ENCODE data around the gene TRIM66.

The TRIM66 gene

DNA sequence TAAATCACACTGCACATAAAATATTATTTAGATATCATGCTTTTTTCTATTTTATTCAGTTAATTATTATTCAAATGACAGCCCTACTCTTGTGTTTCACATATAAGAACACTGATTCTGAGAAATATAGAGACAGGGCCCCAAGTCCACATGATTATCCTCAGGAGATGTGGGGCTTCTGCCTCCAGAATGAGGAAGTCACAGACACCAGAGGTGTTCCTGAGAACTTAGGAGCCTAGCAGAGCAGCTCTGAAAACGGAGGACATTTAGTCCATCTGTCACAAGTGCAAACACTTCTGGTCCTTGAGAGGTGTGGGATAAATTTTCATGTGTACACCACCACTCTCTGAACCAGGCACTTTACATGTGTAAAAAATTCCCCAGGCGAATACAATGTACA, 26.2 kb downstream of the TRIM66 start:
- no peak for DNase-seq
- H3K36me3 ChIP-seq: no peaks in the 10 kb centered on the region
- TF ChIP-seq, protein P1, sequence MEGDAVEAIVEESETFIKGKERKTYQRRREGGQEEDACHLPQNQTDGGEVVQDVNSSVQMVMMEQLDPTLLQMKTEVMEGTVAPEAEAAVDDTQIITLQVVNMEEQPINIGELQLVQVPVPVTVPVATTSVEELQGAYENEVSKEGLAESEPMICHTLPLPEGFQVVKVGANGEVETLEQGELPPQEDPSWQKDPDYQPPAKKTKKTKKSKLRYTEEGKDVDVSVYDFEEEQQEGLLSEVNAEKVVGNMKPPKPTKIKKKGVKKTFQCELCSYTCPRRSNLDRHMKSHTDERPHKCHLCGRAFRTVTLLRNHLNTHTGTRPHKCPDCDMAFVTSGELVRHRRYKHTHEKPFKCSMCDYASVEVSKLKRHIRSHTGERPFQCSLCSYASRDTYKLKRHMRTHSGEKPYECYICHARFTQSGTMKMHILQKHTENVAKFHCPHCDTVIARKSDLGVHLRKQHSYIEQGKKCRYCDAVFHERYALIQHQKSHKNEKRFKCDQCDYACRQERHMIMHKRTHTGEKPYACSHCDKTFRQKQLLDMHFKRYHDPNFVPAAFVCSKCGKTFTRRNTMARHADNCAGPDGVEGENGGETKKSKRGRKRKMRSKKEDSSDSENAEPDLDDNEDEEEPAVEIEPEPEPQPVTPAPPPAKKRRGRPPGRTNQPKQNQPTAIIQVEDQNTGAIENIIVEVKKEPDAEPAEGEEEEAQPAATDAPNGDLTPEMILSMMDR (IDR thresholded peaks at IDR 0.05; ENCODE audit: low read depth, low read length): no peak
- no peak overlapping the region for H3K27ac ChIP-seq
- no peak overlapping the region for H3K4me3 ChIP-seq (ENCODE audit: low read depth, low read length)
- H3K9me3 ChIP-seq (ENCODE audit: severe bottlenecking): no peaks in the 10 kb centered on the region
- no peaks in the 10 kb centered on the region for H3K27me3 ChIP-seq (ENCODE audit: insufficient read depth, low read depth, severe bottlenecking)

DNA sequence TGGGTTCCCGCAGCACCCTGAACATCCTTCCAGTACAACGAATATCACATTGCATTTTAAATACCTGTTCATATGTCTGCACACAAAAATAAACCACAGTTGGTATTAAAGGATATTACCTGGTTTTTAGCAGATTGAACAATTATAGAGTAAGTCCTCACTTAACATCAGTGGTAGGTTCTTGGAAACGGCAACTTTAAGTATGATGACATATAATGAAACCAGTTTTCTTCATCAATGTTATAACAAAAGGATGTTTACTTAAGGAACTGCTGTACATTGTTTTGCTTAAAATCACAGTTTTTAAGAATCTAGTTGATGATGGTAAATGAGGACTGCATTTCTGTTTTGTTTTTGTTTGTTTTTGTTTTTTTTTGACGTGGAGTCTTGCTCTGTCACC, 28.0 kb downstream of the TRIM66 start:
- Histone ChIP-seq H3K27ac (no peak overlapping the region), H3K9me3 (ENCODE audit: severe bottlenecking) (no peaks in the 10 kb centered on the region), H3K36me3 (no peaks in the 10 kb centered on the region), H3K4me3 (ENCODE audit: low read depth, low read length) (no peak overlapping the region), H3K27me3 (ENCODE audit: insufficient read depth, low read depth, severe bottlenecking) (no peaks in the 10 kb centered on the region)
- TF ChIP-seq, protein P1 (IDR thresholded peaks at IDR 0.05; ENCODE audit: low read depth, low read length): no peak
- no peak for DNase-seq

DNA sequence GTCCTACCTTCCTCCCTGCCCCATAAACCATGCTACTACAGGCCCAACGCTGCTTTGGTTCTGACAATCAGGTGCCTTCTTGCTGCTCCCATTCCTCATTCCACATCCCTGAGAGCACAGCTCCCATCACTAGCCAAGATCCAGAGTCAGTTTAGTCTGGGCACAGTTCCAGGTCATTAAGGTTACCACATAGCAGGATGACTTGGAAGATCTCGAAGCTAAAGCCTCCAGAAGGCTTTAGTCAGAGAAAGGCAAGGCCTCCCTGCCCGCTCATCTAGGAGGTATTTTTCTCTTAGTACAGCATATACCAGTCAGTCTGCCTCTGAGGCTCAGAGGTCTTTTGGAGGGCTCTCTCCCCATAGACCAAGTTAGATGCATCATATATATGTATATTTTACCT, 30.3 kb downstream of the TRIM66 start:
- Histone ChIP-seq H3K9me3 (ENCODE audit: severe bottlenecking) (no peaks in the 10 kb centered on the region), H3K27me3 (ENCODE audit: insufficient read depth, low read depth, severe bottlenecking) (no peaks in the 10 kb centered on the region), H3K4me3 (ENCODE audit: low read depth, low read length) (no peak overlapping the region), H3K27ac (no peak overlapping the region), H3K36me3 (no peaks in the 10 kb centered on the region)
- TF ChIP-seq, protein P1 (IDR thresholded peaks at IDR 0.05; ENCODE audit: low read depth, low read length): no peak
- no peak for DNase-seq

- Histone ChIP-seq H3K9me3 (ENCODE audit: severe bottlenecking) (no peaks in the 10 kb centered on the region), H3K36me3 (no peaks in the 10 kb centered on the region), H3K4me3 (ENCODE audit: low read depth, low read length) (no peak overlapping the region), H3K27me3 (ENCODE audit: insufficient read depth, low read depth, severe bottlenecking) (no peaks in the 10 kb centered on the region), H3K27ac (no peak overlapping the region)
- DNase-seq: no peak
- TF ChIP-seq, protein P1 (IDR thresholded peaks at IDR 0.05; ENCODE audit: low read depth, low read length): no peak
Measured at GRCh38 chr11:8650401-8650990, 32.0 kb downstream of the TRIM66 start.

DNA sequence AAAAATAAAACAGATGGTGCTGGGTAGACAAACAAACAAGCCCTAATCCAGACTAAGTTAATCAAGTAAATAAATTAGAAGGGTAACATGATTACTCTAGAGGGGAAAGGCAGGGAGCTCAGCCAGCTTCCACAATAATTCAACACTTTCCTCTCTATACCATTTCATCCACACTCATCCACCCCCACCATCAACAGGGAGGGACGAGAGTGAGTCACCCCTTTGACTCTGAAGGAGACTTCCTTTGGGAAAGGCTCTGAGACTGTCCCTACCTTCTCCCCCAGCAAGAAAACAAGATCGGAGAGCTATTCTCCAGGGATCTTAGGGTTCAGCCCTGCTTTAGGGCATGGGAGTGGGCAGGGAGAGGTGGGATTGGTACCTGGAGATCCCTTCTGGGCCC, 33.1 kb downstream of the TRIM66 start:
- Histone ChIP-seq H3K36me3 (no peaks in the 10 kb centered on the region), H3K27me3 (ENCODE audit: insufficient read depth, low read depth, severe bottlenecking) (no peaks in the 10 kb centered on the region), H3K27ac (no peak overlapping the region), H3K4me3 (ENCODE audit: low read depth, low read length) (no peak overlapping the region), H3K9me3 (ENCODE audit: severe bottlenecking) (no peaks in the 10 kb centered on the region)
- no peak for DNase-seq
- TF ChIP-seq, protein P1 (IDR thresholded peaks at IDR 0.05; ENCODE audit: low read depth, low read length): no peak

- Histone ChIP-seq H3K36me3 (no peaks in the 10 kb centered on the region), H3K4me3 (ENCODE audit: low read depth, low read length) (no peak overlapping the region), H3K27ac (no peak overlapping the region), H3K27me3 (ENCODE audit: insufficient read depth, low read depth, severe bottlenecking) (no peaks in the 10 kb centered on the region), H3K9me3 (ENCODE audit: severe bottlenecking) (no peaks in the 10 kb centered on the region)
- DNase-seq: no peak
- TF ChIP-seq, protein P1 (IDR thresholded peaks at IDR 0.05; ENCODE audit: low read depth, low read length): no peak
Measured at GRCh38 chr11:8646873-8647272, 35.6 kb downstream of the TRIM66 start.
